Gastroesophageal sphincter (tissue), 3 donors: ENCODE results near the gene USP49.

Experiments
- CTCF ChIP-seq, 4 experiments: fragments of 200-600 bp in 2 of 4; fragments of 450-650 bp in 2 of 4; sonication (generic) in 1 of 4; IDR thresholded peaks; one replicate each; pipeline ENCODE4 v1.5.1; 2017 to 2019; ENCODE audit warnings: antibody characterized with exemption in 4 of 4, mild to moderate bottlenecking in 2 of 4, moderate library complexity in 2 of 4
- EP300 ChIP-seq: sonication (generic); formaldehyde crosslinking; IDR thresholded peaks from one replicate; pipeline ENCODE4 v1.6.1; 2017; ENCODE audit warnings: antibody characterized with exemption, mild to moderate bottlenecking
- POLR2A ChIP-seq, 2 donors: fragments of 450-650 bp; IDR thresholded peaks; one replicate each; pipeline ENCODE4 v1.6.1; 2017; ENCODE audit warnings: antibody characterized with exemption in 2 of 2, mild to moderate bottlenecking in 2 of 2, moderate library complexity in 1 of 2

- no peak for TF ChIP-seq CTCF (IDR thresholded peaks at IDR 0.05)
- TF ChIP-seq POLR2A (IDR thresholded peaks at IDR 0.05), result no peak
- TF ChIP-seq EP300, result no peak
Observed at GRCh38 chr6:41881506-41881905, 13.7 kb downstream of the USP49 start.
